Measurements from ENCODE around the gene NEK6. TPM values are rescaled to one million over a fixed set of nuclear protein-coding genes. Genes with fewer than 3 reads are reported as not detected.

The NEK6 gene
- total and polyA plus RNA-seq, 4 donors: 19.0 to 86.2 (median 53.1) TPM

GRCh38 chr9:124359855-124360678, 102.3 kb downstream of the NEK6 start:
- no peak for ATAC-seq (ENCODE audit: insufficient read depth, low FRiP score)
- Histone ChIP-seq H3K27ac (ENCODE audit: low read depth in 1 of 2, low read length in 1 of 2) (no peak overlapping the region), H3K9ac (ENCODE audit: insufficient read depth in 1 of 2, low read length in 2 of 2) (no peak overlapping the region), H3K4me3 (no peak overlapping the region), H3K36me3 (ENCODE audit: control insufficient read depth in 4 of 4, insufficient read depth in 4 of 4, low read length in 4 of 4) (peaks cover 4 to 13% (median 7%) of the 10 kb centered on the region in 4 donors), H3K9me3 (ENCODE audit: control insufficient read depth in 4 of 4, insufficient read depth in 3 of 4, low read length in 3 of 4) (peaks cover 0 to 2% (median 0%) of the 10 kb centered on the region in 4 donors), H3K27me3 (ENCODE audit: control insufficient read depth in 3 of 3, insufficient read depth in 3 of 3, low read length in 2 of 3) (no peaks in the 10 kb centered on the region), H3K4me1 (ENCODE audit: control insufficient read depth in 5 of 5, insufficient read depth in 5 of 5, low read length in 5 of 5) (no peaks in the 10 kb centered on the region)
- TF ChIP-seq CTCF (IDR thresholded peaks at IDR 0.05; ENCODE audit: control extremely low read depth, extremely low read depth): no peak
- 88 to 89% methylated on average over 11 of the region's 11 CpGs for WGBS, 2 donors
- DNase-seq: no peak

- Histone ChIP-seq H3K9ac (ENCODE audit: insufficient read depth in 1 of 2, low read length in 2 of 2) (no peak overlapping the region), H3K4me1 (ENCODE audit: control insufficient read depth in 5 of 5, insufficient read depth in 5 of 5, low read length in 5 of 5) (no peaks in the 10 kb centered on the region), H3K27ac (ENCODE audit: low read depth in 1 of 2, low read length in 1 of 2) (no peak overlapping the region), H3K4me3 (no peak overlapping the region), H3K9me3 (ENCODE audit: control insufficient read depth in 4 of 4, insufficient read depth in 3 of 4, low read length in 3 of 4) (peaks cover 0 to 2% (median 0%) of the 10 kb centered on the region in 4 donors), H3K36me3 (ENCODE audit: control insufficient read depth in 4 of 4, insufficient read depth in 4 of 4, low read length in 4 of 4) (peaks cover 3 to 9% (median 5%) of the 10 kb centered on the region in 4 donors), H3K27me3 (ENCODE audit: control insufficient read depth in 3 of 3, insufficient read depth in 3 of 3, low read length in 2 of 3) (no peaks in the 10 kb centered on the region)
- no peak for DNase-seq
- ATAC-seq (ENCODE audit: insufficient read depth, low FRiP score): no peak
- TF ChIP-seq CTCF (IDR thresholded peaks at IDR 0.05; ENCODE audit: control extremely low read depth, extremely low read depth): no peak
- WGBS, 2 donors: 94 to 96% methylated on average over 8 of the region's 8 CpGs
These were observed 103.4 kb downstream of the NEK6 start for GRCh38 chr9:124361128-124361527.

GRCh38 chr9:124363326-124364096, 105.8 kb downstream of the NEK6 start:
- Histone ChIP-seq H3K27me3 (ENCODE audit: control insufficient read depth in 3 of 3, insufficient read depth in 3 of 3, low read length in 2 of 3) (no peaks in the 10 kb centered on the region), H3K36me3 (ENCODE audit: control insufficient read depth in 4 of 4, insufficient read depth in 4 of 4, low read length in 4 of 4) (peaks cover 0 to 6% (median 4%) of the 10 kb centered on the region in 4 donors), H3K27ac (ENCODE audit: low read depth in 1 of 2, low read length in 1 of 2) (no peak overlapping the region), H3K4me1 (ENCODE audit: control insufficient read depth in 5 of 5, insufficient read depth in 5 of 5, low read length in 5 of 5) (peaks cover 0 to 2% (median 0%) of the 10 kb centered on the region in 5 donors), H3K9ac (ENCODE audit: insufficient read depth in 1 of 2, low read length in 2 of 2) (no peak overlapping the region), H3K9me3 (ENCODE audit: control insufficient read depth in 4 of 4, insufficient read depth in 3 of 4, low read length in 3 of 4) (peaks cover 0 to 2% (median 0%) of the 10 kb centered on the region in 4 donors), H3K4me3 (no peak overlapping the region)
- WGBS, 2 donors: 95 to 96% methylated on average over 21 of the region's 21 CpGs
- ATAC-seq (ENCODE audit: insufficient read depth, low FRiP score) (no peak), DNase-seq (no peak)
- no peak for TF ChIP-seq CTCF (IDR thresholded peaks at IDR 0.05; ENCODE audit: control extremely low read depth, extremely low read depth)
